Posterior vena cava (tissue), 2 donors: ENCODE measurements around the gene LYST. TPM values are rescaled to one million over a fixed set of nuclear protein-coding genes. Genes with fewer than 3 reads are reported as not detected.
"Not testable (repeated sequence)": the region's sequence is repeated elsewhere in the genome, so short reads cannot be mapped to it uniquely, and the experiment has no call there.

ENCODE experiments used
- DNase-seq: peaks from one replicate; pipeline ENCODE4 v3.0.0-alpha.2; 2020; ENCODE audit warnings: low spot score
- intact Hi-C, 2 donors: fragments of 100-400 bp; cut with DNase I; formaldehyde crosslinking; loops; one replicate each; pipeline versions ENCODE4 v1.14.1 to v1.14.2; 2022 to 2023
- long read RNA-seq, 2 donors: library from polyadenylated mRNA; unstranded; transcript quantifications; one replicate each; pipeline ENCODE4 v2.0.0, GENCODE V29; 2020 to 2021
- total RNA-seq, 2 donors: library from RNA; stranded (reverse); fragmentation: NEBNext Ultra II Directional; extraction: Animal tissue kit (Norgen Biotek cat#: 25700); gene quantifications; one replicate each; pipeline ENCODE4 v1.2.1, GENCODE V29; 2021
- donor health status: DM: yes; HTN: yes; CAD: no.
- donor health status: DM: yes; HTN: yes; CAD: no.

Gene LYST
- 10 to 100 TPM; 51.2 to 53.5 TPM for total RNA-seq
- long read RNA-seq, donor 1, partial matches to known transcripts = 5 of 14 reads
- long read RNA-seq, donor 1, other reads (novel, unspliced or antisense) = 8 of 14 reads
- long read RNA-seq, donor 2, partial matches to known transcripts = 13 of 17 reads
- long read RNA-seq, donor 2, other reads (novel, unspliced or antisense) = 4 of 17 reads

- intact Hi-C loops = loop anchor here in 1 of 2 donors (10.0 kb wide), 1 partner anchor 108 kb away; no protein-coding TSS in a partner anchor
- DNase-seq = no peak
Measured at GRCh38 chr1:235866205-235866912, at the start of gene LYST. Gene LYST (minus strand): TSS chr1:235866906. CDS start chr1:235830417, 36,489 bp downstream.

- intact Hi-C loops, DNase-seq: not testable (repeated sequence)
Measured at GRCh38 chr1:235915489-235915888, 48.8 kb upstream of the LYST start.

GRCh38 chr1:235913311-235913710 lies 46.6 kb upstream of the LYST start:
- intact Hi-C loops = no loop called here
- no peak for DNase-seq

GRCh38 chr1:235911876-235912275 lies 45.2 kb upstream of the LYST start:
- intact Hi-C loops = no loop called here
- DNase-seq = no peak

- intact Hi-C loops = no loop called here
Measured at GRCh38 chr1:235911300-235911662, 44.6 kb upstream of the LYST start.

GRCh38 chr1:235910357-235911299 lies 43.9 kb upstream of the LYST start:
- intact Hi-C loops = no loop called here
- no peak for DNase-seq

More at GRCh38 chr1:235911300-235911662, 44.6 kb upstream of the LYST start:
- DNase-seq = no peak

- intact Hi-C loops = no loop called here
- no peak for DNase-seq
Measured at GRCh38 chr1:235908742-235909520, 42.2 kb upstream of the LYST start.

- no peak for DNase-seq
- intact Hi-C loops = no loop called here
Measured at GRCh38 chr1:235907897-235908240, 41.2 kb upstream of the LYST start.

GRCh38 chr1:235907187-235907896 lies 40.6 kb upstream of the LYST start:
- intact Hi-C loops = no loop called here

GRCh38 chr1:235906436-235906835 lies 39.7 kb upstream of the LYST start:
- intact Hi-C loops = no loop called here

More at GRCh38 chr1:235907187-235907896, 40.6 kb upstream of the LYST start:
- no peak for DNase-seq

GRCh38 chr1:235903809-235904208 lies 37.1 kb upstream of the LYST start:
- intact Hi-C loops = not testable (repeated sequence)

More at GRCh38 chr1:235906436-235906835, 39.7 kb upstream of the LYST start:
- no peak for DNase-seq

GRCh38 chr1:235902677-235903542 lies 36.2 kb upstream of the LYST start:
- DNase-seq = no peak
- intact Hi-C loops = no loop called here

More at GRCh38 chr1:235903809-235904208, 37.1 kb upstream of the LYST start:
- not testable (repeated sequence) for DNase-seq

GRCh38 chr1:235901461-235901860 lies 34.8 kb upstream of the LYST start:
- intact Hi-C loops = no loop called here
- no peak for DNase-seq

- intact Hi-C loops = no loop called here
- no peak for DNase-seq
Measured at GRCh38 chr1:235898126-235898525, 31.4 kb upstream of the LYST start.

GRCh38 chr1:235893840-235894239 lies 27.1 kb upstream of the LYST start:
- intact Hi-C loops = no loop called here

GRCh38 chr1:235892734-235893413 lies 26.2 kb upstream of the LYST start:
- intact Hi-C loops = no loop called here
- no peak for DNase-seq

More at GRCh38 chr1:235893840-235894239, 27.1 kb upstream of the LYST start:
- no peak for DNase-seq

- no peak for DNase-seq
- intact Hi-C loops = no loop called here
Measured at GRCh38 chr1:235892202-235892601, 25.5 kb upstream of the LYST start.
